ENCODE data around the gene TIAM1.
A peak's percentile ranks its signal among the peaks of the same experiment; 100 is the strongest.

Gene TIAM1

DNA sequence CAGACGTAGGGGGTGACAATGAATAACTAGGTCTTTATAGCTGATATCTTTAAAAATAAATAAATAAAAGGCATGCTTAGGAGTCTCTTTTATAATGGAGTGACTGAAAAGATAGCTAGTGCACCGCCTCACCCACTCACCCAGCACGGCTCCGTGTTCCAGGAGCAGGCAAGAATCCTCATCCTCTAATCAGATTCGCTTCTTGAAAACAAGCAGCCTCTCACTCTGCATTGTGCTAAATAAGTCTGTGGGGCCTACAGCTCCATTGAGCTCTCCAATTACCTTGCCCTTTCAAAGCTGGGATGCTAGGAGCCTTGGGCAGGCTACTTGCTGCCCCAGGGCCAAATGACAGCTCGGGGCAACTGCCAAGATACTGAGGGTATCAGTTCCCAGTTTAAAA lies 91.5 kb downstream of the TIAM1 start:
- DNase-seq = no peak

DNA sequence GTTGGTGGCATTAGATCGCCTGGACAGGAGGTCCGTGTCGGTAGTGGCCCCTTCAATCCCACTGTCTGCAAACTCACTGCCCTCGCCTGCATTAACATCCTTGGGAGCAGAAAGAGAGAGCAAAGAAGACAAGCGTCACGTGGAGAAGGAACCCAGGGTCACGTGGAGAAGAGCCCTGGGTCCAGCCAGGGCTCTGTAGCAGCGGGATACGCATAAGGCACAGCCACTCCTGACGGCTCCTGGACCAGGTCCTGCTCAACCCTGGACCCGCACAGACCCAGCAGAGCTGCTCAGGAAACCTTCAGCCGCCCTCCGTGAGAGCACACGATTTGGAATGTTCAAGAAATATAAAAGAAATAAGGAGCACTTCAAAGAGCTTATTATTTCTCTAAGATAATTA lies 92.0 kb downstream of the TIAM1 start:
- no peak for DNase-seq

DNA sequence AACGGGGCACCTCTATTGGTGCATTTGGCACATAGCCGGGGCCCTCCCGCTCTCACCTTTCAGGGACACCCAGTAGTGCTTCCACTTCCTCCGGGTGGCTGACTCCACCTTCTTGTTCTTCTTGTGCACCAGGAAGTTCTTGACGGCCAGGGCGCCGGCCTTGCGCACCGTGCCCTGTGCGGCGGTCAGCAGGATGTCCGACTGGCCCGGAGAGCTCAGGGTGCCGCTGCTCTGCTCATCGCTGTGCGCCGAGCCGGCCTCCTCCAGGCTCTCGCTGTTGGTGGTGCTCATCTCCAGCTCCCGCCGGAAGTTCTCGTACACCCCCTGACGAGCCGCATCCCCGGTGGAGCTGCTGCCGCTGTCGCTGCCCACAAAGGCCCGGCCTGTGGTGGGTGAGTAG lies 92.4 kb downstream of the TIAM1 start:
- DNase-seq = no peak

DNA sequence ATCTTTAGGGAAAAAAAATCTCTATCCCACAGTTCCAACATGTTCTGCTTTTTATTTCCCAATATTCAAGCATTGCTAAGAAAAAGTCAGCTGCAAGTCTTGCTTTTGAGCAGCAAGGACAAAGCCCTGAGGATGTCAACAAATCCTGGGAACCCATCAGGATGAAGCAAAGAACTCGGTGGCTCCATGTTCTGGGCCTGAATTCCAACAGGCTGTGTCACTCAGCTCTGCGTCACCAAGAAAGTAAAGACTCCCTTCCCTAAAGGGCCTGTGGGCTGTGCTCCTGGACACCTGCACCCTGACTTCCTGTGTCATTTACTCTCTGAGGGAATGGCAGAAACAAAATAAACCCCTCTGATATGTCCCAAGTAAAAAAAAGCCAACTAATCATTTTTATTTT lies 95.5 kb downstream of the TIAM1 start:
- DNase-seq = no peak

DNA sequence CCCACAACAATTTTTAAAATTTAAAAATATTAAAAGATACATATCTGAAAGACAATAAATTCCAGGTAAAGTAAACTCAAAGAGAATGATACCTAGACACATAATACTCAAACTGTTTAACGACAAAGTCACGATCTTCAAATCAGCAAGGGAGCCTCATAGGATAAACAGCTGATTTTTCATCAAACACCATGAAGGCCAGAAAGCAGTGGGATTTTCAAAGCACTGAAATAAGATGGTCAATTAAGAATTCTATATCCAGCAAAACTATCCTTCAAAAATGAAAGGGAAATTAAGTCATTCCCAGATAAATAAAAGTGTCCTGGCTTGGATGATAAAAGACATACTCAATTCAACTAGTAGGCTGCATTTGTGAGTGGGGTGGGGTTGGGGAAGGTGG lies 100.5 kb downstream of the TIAM1 start:
- no peak for DNase-seq

DNA sequence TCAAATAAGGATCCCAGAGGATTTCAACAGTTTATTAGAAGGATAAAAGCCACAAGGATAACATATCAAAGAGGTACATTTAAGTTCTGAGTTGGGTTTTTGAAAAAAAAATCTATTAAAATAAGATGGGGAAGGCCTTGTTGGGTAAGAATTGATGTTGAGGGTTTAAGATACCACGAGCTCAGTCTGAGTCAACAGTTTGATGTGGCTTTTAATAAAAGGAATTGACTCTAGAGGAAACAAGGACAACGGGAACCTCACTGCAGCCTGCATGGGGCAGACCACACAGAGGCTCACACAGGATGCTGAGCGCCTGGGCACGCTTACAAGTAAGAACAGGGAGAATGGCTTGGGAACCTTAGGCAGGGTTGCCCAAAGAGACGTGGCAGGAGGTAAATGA lies 107.5 kb downstream of the TIAM1 start:
- peak; percentile 54 for DNase-seq

DNA sequence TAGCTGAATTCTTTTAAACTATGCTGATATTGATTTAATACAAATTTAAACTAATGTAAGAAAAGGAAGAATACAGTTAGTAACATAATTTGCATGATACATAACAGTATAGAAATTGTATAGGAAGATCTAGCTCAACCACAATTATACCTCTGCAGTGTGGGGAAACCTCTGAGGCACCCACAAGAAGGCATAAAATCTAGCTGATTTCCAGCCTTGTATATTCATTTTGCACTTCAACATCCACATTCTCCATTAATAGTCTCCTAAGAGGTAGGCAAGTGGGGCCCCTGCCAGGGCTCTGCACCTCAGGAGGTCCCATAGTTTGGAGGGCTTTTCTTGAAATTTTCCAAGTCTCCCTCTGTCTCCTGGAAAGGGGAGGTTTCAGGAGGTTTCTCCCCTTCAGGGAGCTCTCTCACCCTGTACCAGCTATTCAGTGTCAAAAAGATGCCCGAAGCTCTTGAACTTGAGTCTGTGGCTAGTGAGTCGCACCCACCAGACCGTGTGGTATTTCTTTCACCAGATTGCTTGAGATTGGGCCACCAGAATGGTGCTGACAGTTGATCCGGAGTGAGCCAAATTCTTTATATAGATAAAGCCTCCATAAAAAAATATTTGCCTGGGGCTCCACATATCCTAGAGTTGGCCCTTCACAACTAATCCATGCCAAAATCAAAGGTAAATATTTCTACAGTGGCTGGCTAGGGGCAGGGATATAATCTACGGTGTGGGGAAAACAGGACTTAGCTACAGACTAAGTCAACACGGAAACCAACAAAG lies 108.2 kb downstream of the TIAM1 start:
- peak; percentile 46 for DNase-seq

DNA sequence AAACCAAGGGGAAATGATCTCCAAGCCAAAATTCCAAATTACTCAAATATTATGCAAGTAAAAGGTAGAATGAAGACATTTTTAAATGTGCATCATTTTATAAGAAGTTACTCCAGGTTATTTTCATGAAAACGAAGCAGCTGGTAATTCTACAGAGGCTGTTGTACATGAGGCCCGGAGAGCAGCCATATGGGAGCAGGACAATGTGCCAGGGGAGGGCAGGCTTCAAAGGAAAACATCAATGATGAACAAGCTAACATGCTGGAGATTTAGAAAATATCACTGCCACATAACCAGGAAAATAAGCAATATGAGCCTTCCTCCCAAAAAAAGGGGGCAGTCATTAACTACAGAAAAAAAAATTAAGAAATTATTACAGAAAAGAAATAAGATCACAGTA lies 109.1 kb downstream of the TIAM1 start:
- no peak for DNase-seq

DNA sequence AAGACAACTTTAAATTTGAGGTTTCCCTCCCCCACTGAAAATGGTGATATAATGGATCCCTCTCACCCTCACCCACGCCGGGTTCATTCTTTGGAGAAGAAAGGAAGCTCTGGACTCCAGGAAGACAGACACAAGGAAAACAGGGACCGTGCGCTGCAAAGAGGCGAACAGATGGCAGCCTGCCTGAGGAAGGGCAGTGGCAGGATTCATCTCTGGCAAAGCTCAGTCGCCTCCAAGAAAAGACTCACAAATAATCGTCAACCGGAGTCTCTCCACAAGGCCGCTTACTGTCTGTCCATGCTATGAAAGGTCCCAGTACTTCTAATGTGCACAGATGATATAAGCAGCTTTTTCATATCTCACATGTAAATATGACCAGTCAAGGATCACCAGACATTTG lies 110.3 kb downstream of the TIAM1 start:
- no peak for DNase-seq

DNA sequence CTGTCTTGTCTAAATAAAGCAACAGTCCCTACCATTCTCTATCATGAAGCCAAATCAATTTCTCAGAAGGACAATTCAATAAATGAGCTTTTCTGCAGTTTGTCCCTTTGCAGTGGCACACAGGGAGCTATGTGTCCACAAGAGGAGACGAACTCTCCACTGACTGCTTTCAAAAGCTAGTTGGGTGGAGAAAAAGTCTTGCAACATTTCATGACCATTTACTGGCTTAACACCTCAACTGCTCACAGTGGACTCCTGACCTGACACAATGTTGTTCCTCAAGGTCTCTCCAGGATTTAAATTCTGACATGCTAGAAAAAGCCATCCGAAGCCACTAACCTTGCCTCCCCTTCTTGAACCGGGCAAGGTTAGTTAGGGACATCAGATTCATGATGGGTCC lies 111.7 kb downstream of the TIAM1 start:
- DNase-seq = no peak

DNA sequence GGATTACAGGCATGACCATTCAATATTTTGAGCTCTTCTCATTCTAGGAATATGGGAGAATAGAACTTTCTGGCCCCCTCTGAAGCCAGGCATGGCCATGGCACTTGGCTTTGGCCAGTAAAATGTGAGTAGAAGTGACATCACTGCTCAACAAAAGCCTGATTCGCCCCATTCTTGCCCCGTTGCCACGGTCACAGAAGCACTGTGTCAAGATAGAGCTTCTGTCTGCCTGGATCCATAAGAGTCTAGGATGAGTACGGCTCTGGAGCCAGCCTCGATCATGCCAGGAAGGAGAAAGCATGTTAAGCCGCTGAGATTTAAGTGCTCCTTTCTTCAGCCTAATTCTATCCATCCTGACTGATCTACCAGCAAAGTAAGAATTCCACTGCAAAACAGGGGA lies 113.1 kb downstream of the TIAM1 start:
- no peak for DNase-seq

DNA sequence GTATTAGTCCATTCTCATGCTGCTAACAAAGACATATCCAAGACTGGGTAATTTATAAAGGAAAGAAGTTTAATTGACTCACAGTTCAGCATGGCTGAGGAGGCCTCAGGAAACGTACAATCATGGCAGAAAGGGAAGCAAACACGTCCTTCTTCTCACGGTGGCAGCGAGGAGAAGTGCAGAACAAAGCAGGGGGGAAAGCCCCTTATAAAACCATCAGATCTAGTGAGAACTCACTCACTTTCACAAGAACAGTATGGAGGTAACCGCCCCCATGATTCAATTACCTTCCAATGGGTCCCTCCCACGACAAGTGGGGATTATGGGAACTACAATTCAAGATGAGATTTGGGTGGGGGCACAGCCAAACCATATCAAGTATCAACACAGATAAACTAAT lies 115.3 kb downstream of the TIAM1 start:
- DNase-seq = peak; percentile 41

DNA sequence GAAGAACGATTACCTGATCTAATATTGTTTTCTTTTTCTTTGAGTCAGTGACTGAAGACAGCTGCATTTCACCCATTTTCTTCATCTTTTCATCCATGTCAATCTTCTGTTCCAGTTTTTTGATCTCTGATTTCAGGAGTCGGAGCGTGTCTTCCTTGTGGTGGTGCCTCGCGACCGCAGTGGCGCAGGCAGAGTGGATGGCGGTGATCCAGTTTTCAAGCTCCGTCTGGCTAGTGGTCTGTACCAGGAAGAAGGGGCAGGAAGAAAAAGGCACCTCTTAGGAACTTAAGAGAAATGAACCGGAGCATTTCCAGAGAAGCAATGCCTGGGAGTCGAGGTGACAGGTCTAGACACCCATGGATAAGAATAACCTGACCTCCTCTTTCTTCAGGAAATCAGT lies 118.3 kb downstream of the TIAM1 start:
- DNase-seq = no peak

DNA sequence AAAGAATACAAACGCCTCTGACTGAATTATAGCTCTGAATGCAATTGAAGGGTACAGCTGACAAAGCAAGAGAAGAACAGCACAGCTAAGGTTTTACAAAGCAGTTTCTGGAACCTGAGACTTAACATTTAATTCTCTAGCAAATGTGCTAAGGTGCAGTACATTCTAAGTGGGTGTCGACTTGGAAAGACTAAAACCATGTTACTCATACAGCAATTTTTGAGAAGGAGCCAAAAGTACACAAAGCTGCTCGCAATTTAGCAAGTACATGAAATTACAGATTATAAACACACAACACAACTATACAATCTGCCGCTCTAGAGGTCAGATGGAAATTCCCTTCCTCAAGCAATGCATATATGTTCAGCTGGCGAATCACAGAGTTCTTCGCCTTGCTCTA lies 121.9 kb downstream of the TIAM1 start:
- DNase-seq = no peak

DNA sequence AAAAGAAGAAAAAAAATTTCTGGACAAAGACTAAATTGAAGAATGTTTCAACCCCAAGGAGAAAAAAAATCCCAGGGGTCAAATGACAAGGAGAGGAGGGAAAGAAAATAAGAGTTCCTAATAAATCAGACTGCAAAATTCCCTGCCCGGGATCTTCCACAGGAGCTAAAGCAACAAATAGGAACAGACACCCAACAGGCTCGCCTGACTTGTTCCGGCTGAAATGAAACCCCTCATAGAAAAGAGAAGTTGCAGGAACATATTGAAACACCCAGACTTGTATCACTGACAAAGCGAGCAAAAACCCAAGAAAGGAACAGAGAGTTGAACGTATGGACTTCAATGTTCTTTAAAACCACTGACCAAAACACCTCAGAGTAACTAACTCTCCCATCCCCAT lies 123.0 kb downstream of the TIAM1 start:
- DNase-seq = peak; percentile 77

DNA sequence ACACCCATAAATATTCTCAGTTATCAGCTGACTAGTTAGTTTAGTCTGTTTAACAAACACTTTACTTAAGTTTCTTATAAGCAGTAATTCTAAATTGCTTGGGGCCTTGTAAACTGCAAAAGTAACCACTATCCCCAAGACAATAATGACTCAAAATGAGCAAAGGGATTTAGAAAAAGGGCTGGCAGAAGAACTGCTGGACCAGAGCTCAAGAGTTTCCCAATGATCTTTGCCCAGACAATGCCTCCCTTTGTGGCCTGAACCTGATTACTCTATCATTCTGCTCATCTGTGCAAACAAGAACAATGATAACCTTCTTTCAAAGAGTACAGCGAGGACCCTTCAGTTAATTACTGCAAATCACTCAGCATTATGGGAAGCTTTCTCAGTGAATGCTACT lies 123.5 kb downstream of the TIAM1 start:
- DNase-seq = peak; percentile 27

DNA sequence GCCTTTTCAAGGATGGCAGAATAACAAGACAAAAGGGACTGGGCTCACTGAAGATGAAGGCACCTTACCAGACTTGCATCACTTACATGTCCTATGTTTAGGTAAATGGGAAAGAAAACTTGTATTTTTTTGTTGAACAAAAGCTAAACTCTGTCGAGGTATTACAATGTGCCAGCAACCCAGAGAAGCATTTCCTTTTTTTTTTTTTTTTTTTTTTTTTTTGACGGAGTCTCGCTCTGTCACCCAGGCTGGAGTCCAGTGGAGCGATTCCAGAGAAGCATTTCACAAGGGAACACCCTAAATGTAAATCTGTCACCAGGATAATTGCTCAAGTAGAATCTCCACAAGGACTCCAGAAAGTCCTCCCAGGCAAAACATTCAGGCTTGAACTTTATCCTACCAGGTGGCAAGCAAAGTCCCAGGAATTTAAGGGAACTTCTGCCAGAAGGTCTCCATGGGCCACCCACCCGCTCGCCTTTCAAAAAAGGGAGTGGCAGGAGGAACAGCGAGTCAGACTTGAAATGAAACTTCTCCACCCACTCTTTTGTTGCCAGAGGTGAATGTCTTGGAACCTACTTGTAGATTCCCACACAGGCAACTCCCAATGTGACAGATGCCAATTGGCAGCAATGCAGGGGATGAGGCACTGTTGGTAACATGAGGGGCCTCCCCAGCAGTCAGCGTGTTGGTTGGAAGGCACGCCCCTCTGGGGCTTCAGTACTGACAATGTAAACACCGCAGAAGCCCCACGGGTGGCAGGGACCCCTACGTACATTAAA lies 125.0 kb downstream of the TIAM1 start:
- DNase-seq = peak; percentile 90

DNA sequence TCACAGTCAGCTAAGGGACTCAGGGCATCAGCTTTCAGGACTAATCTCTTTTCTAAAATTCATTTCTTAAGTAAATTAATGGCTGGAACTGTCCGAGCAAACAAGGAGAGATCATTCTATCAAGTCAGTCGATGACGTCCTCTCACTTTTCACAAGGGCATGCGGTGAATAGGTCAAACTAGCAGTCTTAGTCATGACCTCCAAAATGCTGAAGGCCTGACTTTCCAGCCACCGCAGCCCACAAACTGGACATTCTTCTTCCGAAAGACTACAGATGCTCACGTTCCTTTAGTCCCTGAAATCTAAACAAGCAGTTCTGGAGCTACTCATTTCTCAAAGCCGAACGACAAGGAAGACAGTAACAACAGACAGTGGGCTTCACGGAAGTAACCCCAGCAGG lies 127.9 kb downstream of the TIAM1 start:
- no peak for DNase-seq

DNA sequence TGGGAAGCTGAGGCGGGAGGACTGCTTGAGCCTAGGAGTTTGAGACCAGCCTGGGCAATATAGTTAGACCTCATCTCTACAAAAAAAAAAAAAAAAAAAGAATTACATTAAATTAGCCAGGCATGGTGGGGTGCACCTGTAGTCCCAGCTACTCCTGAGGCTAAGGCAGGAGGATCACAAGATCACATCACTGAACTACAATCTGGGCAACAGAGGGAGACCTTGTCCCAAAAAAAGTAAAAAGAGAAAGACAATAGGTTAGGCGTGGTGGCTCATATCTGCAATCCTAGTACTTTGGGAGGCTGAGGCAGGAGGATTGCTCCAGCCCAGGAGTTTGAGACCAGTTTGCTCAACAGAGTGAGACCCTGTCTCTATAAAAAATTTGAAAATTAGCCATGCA lies 130.3 kb downstream of the TIAM1 start:
- DNase-seq = no peak

DNA sequence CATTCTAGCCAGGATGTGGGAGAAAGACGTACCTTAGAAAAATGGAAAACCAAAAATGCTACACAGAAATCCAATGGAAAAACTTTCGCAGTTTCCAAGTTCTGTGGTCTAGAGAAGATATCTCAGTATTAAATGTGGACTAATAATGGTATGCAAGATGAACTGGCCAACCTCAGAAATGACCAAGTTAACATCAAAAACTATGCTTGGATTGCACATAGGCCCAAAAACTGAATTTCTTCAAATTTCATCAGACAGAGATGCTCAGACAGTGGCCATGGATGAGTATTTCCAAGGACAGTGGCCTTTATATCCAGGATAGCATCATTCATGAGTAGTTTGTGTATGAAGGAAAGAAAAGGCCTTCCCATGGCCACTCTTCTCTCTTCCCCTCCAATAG lies 132.2 kb downstream of the TIAM1 start:
- no peak for DNase-seq

DNA sequence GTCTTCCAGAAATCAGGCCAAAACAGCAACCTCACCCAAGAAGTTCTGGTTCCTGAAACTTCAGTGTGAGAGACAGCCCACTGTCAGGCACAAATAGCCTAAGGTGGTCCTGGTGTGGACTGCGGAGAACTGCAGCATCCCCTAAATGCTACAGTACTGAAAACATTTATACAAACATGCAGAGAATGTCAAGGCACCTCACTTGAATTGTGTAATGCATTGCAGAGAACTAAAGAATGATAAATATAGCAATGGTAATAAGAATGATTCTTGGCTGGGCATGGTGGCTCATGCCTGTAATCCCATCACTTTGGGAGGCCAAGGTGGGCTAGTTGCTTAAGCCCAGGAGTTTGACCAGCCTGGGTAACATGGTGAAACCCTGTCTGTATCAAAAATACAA lies 138.6 kb downstream of the TIAM1 start:
- DNase-seq = no peak

DNA sequence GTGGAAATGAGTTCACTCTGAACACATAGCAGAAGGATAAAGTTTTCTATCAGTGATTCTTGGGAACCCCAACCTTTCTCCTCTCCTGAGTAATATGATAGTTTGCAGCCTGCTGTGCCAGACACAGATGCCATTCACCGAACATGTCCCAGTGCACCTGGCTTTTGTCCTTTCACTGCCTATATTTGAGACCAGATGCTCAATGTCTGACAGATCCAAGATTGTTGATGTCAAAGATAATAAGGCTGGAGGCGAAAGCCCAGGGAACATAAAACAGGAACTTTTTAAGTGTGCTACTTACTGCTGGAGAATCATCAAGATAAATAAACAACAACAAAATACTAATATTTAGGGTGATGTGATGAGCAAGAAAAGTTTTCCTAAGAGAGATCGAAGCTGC lies 139.3 kb downstream of the TIAM1 start:
- no peak for DNase-seq

DNA sequence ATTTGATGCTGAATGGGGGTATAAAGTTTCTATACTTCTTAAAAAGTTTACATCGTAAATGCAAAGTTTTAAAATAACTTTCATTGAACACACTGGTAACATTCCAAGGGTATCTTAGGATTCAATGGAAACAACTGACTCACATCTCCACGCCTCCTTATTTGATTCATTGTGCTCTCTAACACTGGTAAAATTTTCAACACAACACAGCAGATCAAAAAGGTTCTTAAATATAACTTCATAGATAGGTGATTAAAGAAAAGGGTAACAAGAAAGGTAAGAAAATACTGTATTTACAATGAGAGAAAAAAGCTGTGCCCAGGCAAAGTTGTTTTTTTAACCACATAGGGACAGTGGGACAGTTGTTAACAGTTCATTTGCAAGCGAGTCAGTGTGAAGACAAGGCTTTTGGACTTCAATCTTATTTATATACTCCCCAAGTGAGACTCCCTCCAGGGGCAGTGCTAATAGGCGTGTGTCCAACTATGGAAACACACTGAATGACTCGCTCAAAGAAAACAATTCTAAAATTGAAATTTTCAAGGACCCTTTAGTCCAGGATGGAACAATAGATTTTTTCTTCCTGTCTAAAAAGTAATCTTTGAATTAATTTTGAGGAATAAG lies 140.5 kb downstream of the TIAM1 start:
- DNase-seq = no peak

DNA sequence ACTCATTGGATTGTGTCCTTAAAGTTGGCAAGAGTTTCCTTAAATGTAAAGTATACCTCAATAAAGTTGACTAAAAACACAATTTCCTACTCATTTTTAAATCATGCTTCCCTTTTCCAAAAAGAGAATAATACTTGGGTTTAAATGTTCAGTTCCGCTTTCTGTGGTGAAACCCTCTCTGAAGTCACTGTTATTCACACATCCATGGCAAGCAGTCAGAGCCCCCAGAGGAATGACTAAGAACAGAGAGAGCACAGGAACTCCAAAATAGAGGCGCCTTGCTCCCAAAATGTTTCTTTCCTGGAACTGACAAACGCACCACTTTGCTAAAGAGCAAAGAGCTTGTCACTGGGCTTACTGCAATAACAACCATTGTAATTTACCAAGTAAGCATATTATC lies 142.5 kb downstream of the TIAM1 start:
- DNase-seq = peak; percentile 94

Measured in inflammatory macrophage treated with lipopolysaccharide for 4 hours (primary cell).